Heart left ventricle (tissue), 13 donors: ENCODE measurements around the gene PALM.
"Not testable (repeated sequence)": the region's sequence is repeated elsewhere in the genome, so short reads cannot be mapped to it uniquely, and the experiment has no call there.

Source experiments
- CTCF ChIP-seq, 12 donors: fragments of 200-600 bp; sonication (generic) in 4 of 12; IDR thresholded peaks; one replicate each; pipeline versions ENCODE4 v1.5.0 to v1.8.0; 2018 to 2022; ENCODE audit warnings: antibody characterized with exemption in 12 of 12, mild to moderate bottlenecking in 5 of 12
- POLR2A ChIP-seq, 2 donors: fragments of 450-650 bp; IDR thresholded peaks; one replicate each; pipeline ENCODE4 v1.6.1; 2017; ENCODE audit warnings: antibody characterized with exemption in 2 of 2, mild to moderate bottlenecking in 2 of 2, moderate library complexity in 2 of 2
- donor health status: ischemic (EF 13 %, LVEDD 7.1; RV severe dilation, severe dysfunction).
- donor health status: DM: no; HTN: yes; CAD: no.
- donor health status: DM: no; HTN: no; CAD: no.
- donor health status: ischemic (EF 25% LVEDD 6.9; RV normal size, moderate dysfunction).
- donor health status: ischemic (EF 25% LVEDD 5.7; RV mildly dilated, moderate dysfunction).
- donor health status: ischemic (EF 35%, LVEDD 5.7; RV mildly dilated, moderate dysfunction).
- donor health status: nonischemic (EF 11% LVEDD 7.7; RV severe dilation, severe dysfunction).
- donor health status: DM: yes; HTN: yes; CAD: no.
- donor health status: PGD.
- donor health status: ischemic (EF 29% LVEDD 5.4; RV normal size, mild dysfunction).
- donor health status: nonischemic (EF 23%, LVEDD 6.1; RV moderate dilation, normal function).

GRCh38 chr19:729564-729963 is 20.8 kb downstream of the PALM start:
- TF ChIP-seq POLR2A, CTCF (IDR thresholded peaks at IDR 0.05): not testable (repeated sequence)
